ENCODE data around the gene TRIM63. TPM values are rescaled to one million over a fixed set of nuclear protein-coding genes. Genes with fewer than 3 reads are reported as not detected.
"Not testable (repeated sequence)": the region's sequence is repeated elsewhere in the genome, so short reads cannot be mapped to it uniquely, and the experiment has no call there.

TRIM63 gene
- total and polyA plus RNA-seq, 2 experiments from 2014 or later, result 29.4 to 32.8 TPM

GRCh38 chr1:26109229-26110164 is 42.1 kb upstream of the TRIM63 start:
- Histone ChIP-seq H3K27me3 (no peaks in the 10 kb centered on the region), H3K9me3 (ENCODE audit: low read depth) (no peaks in the 10 kb centered on the region), H3K4me1 (ENCODE audit: low read depth) (peaks cover 20% of the 10 kb centered on the region), H3K4me3 (no peak overlapping the region), H3K36me3 (peaks cover 3% of the 10 kb centered on the region), H3K27ac (peak overlapping the region; percentile 96)
- no peak for DNase-seq (ENCODE audit: low read depth in 1 of 2, low spot score in 1 of 2)
- TF ChIP-seq, protein P1, sequence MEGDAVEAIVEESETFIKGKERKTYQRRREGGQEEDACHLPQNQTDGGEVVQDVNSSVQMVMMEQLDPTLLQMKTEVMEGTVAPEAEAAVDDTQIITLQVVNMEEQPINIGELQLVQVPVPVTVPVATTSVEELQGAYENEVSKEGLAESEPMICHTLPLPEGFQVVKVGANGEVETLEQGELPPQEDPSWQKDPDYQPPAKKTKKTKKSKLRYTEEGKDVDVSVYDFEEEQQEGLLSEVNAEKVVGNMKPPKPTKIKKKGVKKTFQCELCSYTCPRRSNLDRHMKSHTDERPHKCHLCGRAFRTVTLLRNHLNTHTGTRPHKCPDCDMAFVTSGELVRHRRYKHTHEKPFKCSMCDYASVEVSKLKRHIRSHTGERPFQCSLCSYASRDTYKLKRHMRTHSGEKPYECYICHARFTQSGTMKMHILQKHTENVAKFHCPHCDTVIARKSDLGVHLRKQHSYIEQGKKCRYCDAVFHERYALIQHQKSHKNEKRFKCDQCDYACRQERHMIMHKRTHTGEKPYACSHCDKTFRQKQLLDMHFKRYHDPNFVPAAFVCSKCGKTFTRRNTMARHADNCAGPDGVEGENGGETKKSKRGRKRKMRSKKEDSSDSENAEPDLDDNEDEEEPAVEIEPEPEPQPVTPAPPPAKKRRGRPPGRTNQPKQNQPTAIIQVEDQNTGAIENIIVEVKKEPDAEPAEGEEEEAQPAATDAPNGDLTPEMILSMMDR (IDR thresholded peaks at IDR 0.05; ENCODE audit: low read depth, low read length), result no peak

DNA sequence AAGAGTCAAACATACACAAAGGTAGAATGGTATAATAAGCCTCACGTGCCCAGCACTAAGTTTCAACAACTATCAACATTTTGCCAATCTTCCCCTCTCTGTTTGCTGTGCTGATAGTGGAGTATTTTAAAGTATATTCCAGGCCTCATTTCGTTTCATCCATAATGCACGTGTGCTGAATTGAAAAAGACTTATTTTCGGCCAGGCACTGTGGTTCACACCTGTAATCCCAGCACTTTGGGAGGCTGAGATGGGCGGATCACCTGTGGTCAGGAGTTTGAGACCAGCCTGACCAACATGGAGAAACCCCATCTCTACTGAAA is 37.8 kb upstream of the TRIM63 start:
- H3K36me3 ChIP-seq; DNase-seq (ENCODE audit: low read depth in 1 of 2, low spot score in 1 of 2); H3K27me3 ChIP-seq; H3K27ac ChIP-seq; H3K9me3 ChIP-seq (ENCODE audit: low read depth); H3K4me3 ChIP-seq: not testable (repeated sequence)
- peaks cover 32% of the 10 kb centered on the region for H3K4me1 ChIP-seq (ENCODE audit: low read depth)

GRCh38 chr1:26102526-26102925 is 35.1 kb upstream of the TRIM63 start:
- no peak for DNase-seq (ENCODE audit: low read depth in 1 of 2, low spot score in 1 of 2)
- no peaks in the 10 kb centered on the region for H3K27me3 ChIP-seq
- H3K4me1 ChIP-seq (ENCODE audit: low read depth), result peaks cover 31% of the 10 kb centered on the region
- H3K36me3 ChIP-seq, result no peaks in the 10 kb centered on the region
- no peak overlapping the region for H3K4me3 ChIP-seq
- H3K27ac ChIP-seq, result peak overlapping the region; percentile 73
- no peaks in the 10 kb centered on the region for H3K9me3 ChIP-seq (ENCODE audit: low read depth)
- TF ChIP-seq, protein P1 (IDR thresholded peaks at IDR 0.05; ENCODE audit: low read depth, low read length), result no peak

- Histone ChIP-seq H3K27me3 (no peaks in the 10 kb centered on the region), H3K9me3 (ENCODE audit: low read depth) (no peaks in the 10 kb centered on the region), H3K36me3 (no peaks in the 10 kb centered on the region), H3K4me3 (no peak overlapping the region), H3K4me1 (ENCODE audit: low read depth) (peaks cover 32% of the 10 kb centered on the region), H3K27ac (peak overlapping the region; percentile 73)
- TF ChIP-seq, protein P1 (IDR thresholded peaks at IDR 0.05; ENCODE audit: low read depth, low read length), result no peak
- no peak for DNase-seq (ENCODE audit: low read depth in 1 of 2, low spot score in 1 of 2)
Observed at GRCh38 chr1:26102119-26102518, 34.7 kb upstream of the TRIM63 start.

DNA sequence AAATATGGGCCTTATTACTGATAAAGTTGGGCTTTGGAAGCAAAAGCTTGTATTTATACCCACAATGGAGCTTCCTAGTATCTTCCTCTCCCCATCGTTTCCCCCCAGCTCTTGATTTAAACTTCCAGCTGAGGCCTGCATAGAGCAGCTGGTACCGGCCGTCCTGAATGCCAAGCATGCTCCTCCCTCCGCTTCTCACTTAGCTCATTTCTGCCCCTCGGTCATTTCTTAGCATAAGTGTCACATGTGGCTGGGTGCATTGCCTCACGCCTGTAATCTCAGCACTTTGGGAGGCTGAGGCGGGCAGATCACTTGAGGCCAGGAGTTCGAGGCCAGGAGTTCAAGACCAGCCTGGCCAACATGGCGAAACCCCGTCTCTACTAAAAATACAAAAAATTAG is 32.8 kb upstream of the TRIM63 start:
- H3K27ac ChIP-seq; DNase-seq (ENCODE audit: low read depth in 1 of 2, low spot score in 1 of 2); H3K4me3 ChIP-seq; H3K36me3 ChIP-seq; H3K27me3 ChIP-seq; H3K9me3 ChIP-seq (ENCODE audit: low read depth): not testable (repeated sequence)
- H3K4me1 ChIP-seq (ENCODE audit: low read depth), result peaks cover 40% of the 10 kb centered on the region

GRCh38 chr1:26099780-26100179 is 32.4 kb upstream of the TRIM63 start:
- no peak overlapping the region for H3K4me3 ChIP-seq
- TF ChIP-seq, protein P1 (IDR thresholded peaks at IDR 0.05; ENCODE audit: low read depth, low read length), result no peak
- DNase-seq (ENCODE audit: low read depth in 1 of 2, low spot score in 1 of 2), result no peak
- H3K4me1 ChIP-seq (ENCODE audit: low read depth), result peaks cover 44% of the 10 kb centered on the region
- no peak overlapping the region for H3K27ac ChIP-seq
- no peaks in the 10 kb centered on the region for H3K9me3 ChIP-seq (ENCODE audit: low read depth)
- H3K36me3 ChIP-seq, result no peaks in the 10 kb centered on the region
- H3K27me3 ChIP-seq, result no peaks in the 10 kb centered on the region
